Heart right ventricle (tissue), 16 donors: ENCODE results near the gene GMPR. TPM values are rescaled to one million over a fixed set of nuclear protein-coding genes. Genes with fewer than 3 reads are reported as not detected.

Source experiments
- ATAC-seq, 8 donors: fragments of 200-7000 bp; cut with Tn5 transposase; one replicate each; pipeline ENCODE4 v1.9.1; 2020; ENCODE audit warnings: mild to moderate bottlenecking in 8 of 8, moderate library complexity in 8 of 8, moderate number of reproducible peaks in 1 of 8
- DNase-seq, 2 donors: peaks; one replicate each; pipeline ENCODE4 v3.0.0-alpha.2; 2020
- H3K27ac ChIP-seq, 10 donors: fragments of 200-600 bp; sonication (generic) in 2 of 10; one replicate each; pipeline versions ENCODE4 v1.5.0 to v1.8.0; 2020 to 2022; ENCODE audit warnings: mild to moderate bottlenecking in 3 of 10
- H3K27me3 ChIP-seq, 7 donors: fragments of 200-600 bp; one replicate each; pipeline ENCODE4 v1.8.0; 2021 to 2022; ENCODE audit warnings: mild to moderate bottlenecking in 2 of 7
- H3K36me3 ChIP-seq, 9 donors: fragments of 200-600 bp; sonication (generic) in 1 of 9; one replicate each; pipeline versions ENCODE4 v1.5.0 to v1.8.0; 2020 to 2022; ENCODE audit warnings: mild to moderate bottlenecking in 2 of 9
- H3K4me1 ChIP-seq, 9 donors: fragments of 200-600 bp; sonication (generic) in 1 of 9; one replicate each; pipeline versions ENCODE4 v1.5.0 to v1.8.0; 2020 to 2022; ENCODE audit warnings: mild to moderate bottlenecking in 4 of 9
- H3K4me3 ChIP-seq, 10 donors: fragments of 200-600 bp; sonication (generic) in 2 of 10; one replicate each; pipeline versions ENCODE4 v1.5.0 to v1.8.0; 2020 to 2022; ENCODE audit warnings: mild to moderate bottlenecking in 7 of 10, moderate library complexity in 2 of 10
- H3K9me3 ChIP-seq, 11 donors: fragments of 200-600 bp in 10 of 11; sonication (generic) in 2 of 11; one replicate each; pipeline versions ENCODE4 v1.5.0 to v1.8.0; 2013 to 2022; ENCODE audit warnings: mild to moderate bottlenecking in 2 of 11, control low read depth in 1 of 11, moderate library complexity in 1 of 11
- WGBS, 2 donors: extraction: QIAGEN DNeasy Blood & Tissue Kit; methylation state at CpG; one replicate each; pipeline ENCODE4 v1.1.7; 2013; ENCODE audit warnings: inconsistent platforms in 1 of 2; 5-methylcytosine and 5-hydroxymethylcytosine counted together
- intact Hi-C, 10 donors: fragments of 100-400 bp; cut with DNase I; formaldehyde crosslinking; loops; one replicate each; pipeline versions ENCODE4 v1.11.1 to v1.14.2; 2022
- long read RNA-seq, 3 donors: library from polyadenylated mRNA; unstranded; transcript quantifications; one replicate each; pipeline ENCODE4 v2.0.0, GENCODE V29; 2020 to 2021
- polyA plus RNA-seq, 2 donors: library from polyadenylated mRNA; stranded (reverse); fragments of 200-250 nt; gene quantifications; one replicate each; pipeline ENCODE4 v1.2.3, GENCODE V29; 2013
- total RNA-seq, 10 donors: library from RNA; stranded (reverse); fragmentation: NEBNext Ultra II Directional in 3 of 10; extraction: Animal tissue kit (Norgen Biotek cat#: 25700) in 3 of 10; gene quantifications; one replicate each; pipeline versions ENCODE4 v1.2.1 to v1.2.4, GENCODE V29; 2021 to 2023
- TF ChIP-seq, protein P1 (sequence below), 9 donors: fragments of 200-600 bp; sonication (generic) in 2 of 9; IDR thresholded peaks; one replicate each; pipeline versions ENCODE4 v1.5.0 to v1.8.0; 2021 to 2022; ENCODE audit warnings: antibody characterized with exemption in 9 of 9, mild to moderate bottlenecking in 5 of 9, moderate library complexity in 1 of 9
- donor health status: Arrhythmogenic right ventricular cardiomyopathy.
- donor health status: ischemic (EF 13 %, LVEDD 7.1; RV severe dilation, severe dysfunction).
- donor health status: healthy with polysubstance abuse.
- donor health status: DM: no; HTN: yes; CAD: no.
- donor health status: DM: no; HTN: no; CAD: no.
- donor health status: ischemic (EF 25% LVEDD 6.9; RV normal size, moderate dysfunction).
- donor health status: ischemic (EF 25% LVEDD 5.7; RV mildly dilated, moderate dysfunction).
- donor health status: healthy.
- donor health status: DM: yes; HTN: yes; CAD: no.
- donor health status: Ischemic cardiomyopathy.
- donor health status: ischemic (EF 35%, LVEDD 5.7; RV mildly dilated, moderate dysfunction).
- donor health status: nonischemic (EF 11% LVEDD 7.7; RV severe dilation, severe dysfunction).
- donor health status: DM: yes; HTN: yes; CAD: no.
- donor health status: PGD.
- donor health status: ischemic (EF 29% LVEDD 5.4; RV normal size, mild dysfunction).
- donor health status: nonischemic (EF 23%, LVEDD 6.1; RV moderate dilation, normal function).

The GMPR gene
- 100 to 1,000 TPM in 4 of 10 donors, 10 to 100 TPM in 6; 74.1 to 139 (median 96.8) TPM for total RNA-seq
- 100 to 1,000 TPM; 161 to 334 TPM for polyA plus RNA-seq
- long read RNA-seq, donor 1, transcript GMPR-201 (9 exons, 1,515 nt): major isoform, 126 of 144 reads
- long read RNA-seq, donor 1, partial matches to known transcripts: 2 of 144 reads
- long read RNA-seq, donor 1, other reads (novel, unspliced or antisense): 16 of 144 reads
- long read RNA-seq, donor 2, transcript GMPR-201 (9 exons, 1,515 nt): major isoform, 146 of 173 reads
- long read RNA-seq, donor 2, partial matches to known transcripts: 7 of 173 reads
- long read RNA-seq, donor 2, other reads (novel, unspliced or antisense): 20 of 173 reads
- long read RNA-seq, donor 3, transcript GMPR-201 (9 exons, 1,515 nt): major isoform, 163 of 177 reads
- long read RNA-seq, donor 3, partial matches to known transcripts: 5 of 177 reads
- long read RNA-seq, donor 3, other reads (novel, unspliced or antisense): 8 of 177 reads

DNA sequence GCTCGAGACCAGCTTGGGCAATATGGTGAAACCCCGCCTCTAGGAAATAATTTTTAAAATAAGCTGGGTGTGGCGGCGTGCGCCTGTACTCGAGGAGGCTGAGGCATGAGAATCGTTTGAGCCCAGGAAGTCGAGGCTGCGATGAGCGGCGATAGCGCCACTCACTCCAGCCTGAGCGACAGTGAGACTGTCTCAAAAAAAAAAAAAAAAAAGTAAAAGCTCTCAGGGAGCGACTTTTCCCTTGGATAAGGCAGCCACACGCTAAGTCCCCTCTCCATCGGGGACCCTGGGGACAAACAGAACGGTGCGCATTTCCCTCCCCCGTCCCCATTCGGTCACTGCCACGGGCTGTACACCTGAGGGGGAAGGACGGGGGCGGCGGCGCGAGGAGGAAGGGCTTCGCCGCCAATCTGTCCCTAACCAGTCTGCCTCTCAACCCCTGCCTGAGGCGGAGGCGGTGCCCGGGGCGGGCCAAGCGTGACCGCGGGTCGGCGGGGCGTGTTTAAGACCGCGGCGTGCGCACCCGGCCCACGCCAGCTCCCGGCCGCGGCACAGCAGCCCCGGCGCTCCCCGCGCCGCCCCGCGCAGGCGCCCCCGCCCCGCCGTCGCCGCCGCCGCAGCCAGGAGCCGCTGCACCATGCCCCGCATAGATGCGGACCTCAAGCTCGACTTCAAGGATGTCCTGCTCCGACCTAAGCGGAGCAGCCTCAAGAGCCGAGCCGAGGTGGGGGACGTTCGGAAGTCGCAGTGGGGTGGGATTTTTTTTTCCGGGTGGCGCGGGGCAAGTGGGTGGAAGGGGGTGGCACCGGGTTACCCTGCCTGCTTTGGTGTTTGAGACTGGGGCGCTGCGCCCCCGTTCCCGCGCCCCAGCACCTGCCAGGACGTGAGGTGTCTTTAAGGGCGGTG is at the start of gene GMPR:
Gene GMPR (plus strand): TSS at position 531 of the 906 bp plus-strand sequence. CDS start 107 bp downstream, at position 638.
- peak within 1 kb of the TSS; percentile 77 to 94 (median 86) for H3K27ac ChIP-seq
- no peaks in the 10 kb centered on the region for H3K9me3 ChIP-seq
- H3K36me3 ChIP-seq: no peaks in the 10 kb centered on the region
- intact Hi-C loops: loop anchor here in 3 of 10 donors (2.0 to 10.0 kb wide), 5 partner anchors 38 to 89 kb away; no protein-coding TSS in a partner anchor
- peak; percentile 72 to 90 (median 80) for ATAC-seq
- peak within 1 kb of the TSS; percentile 46 to 87 (median 76) for H3K4me3 ChIP-seq
- TF ChIP-seq, protein P1, sequence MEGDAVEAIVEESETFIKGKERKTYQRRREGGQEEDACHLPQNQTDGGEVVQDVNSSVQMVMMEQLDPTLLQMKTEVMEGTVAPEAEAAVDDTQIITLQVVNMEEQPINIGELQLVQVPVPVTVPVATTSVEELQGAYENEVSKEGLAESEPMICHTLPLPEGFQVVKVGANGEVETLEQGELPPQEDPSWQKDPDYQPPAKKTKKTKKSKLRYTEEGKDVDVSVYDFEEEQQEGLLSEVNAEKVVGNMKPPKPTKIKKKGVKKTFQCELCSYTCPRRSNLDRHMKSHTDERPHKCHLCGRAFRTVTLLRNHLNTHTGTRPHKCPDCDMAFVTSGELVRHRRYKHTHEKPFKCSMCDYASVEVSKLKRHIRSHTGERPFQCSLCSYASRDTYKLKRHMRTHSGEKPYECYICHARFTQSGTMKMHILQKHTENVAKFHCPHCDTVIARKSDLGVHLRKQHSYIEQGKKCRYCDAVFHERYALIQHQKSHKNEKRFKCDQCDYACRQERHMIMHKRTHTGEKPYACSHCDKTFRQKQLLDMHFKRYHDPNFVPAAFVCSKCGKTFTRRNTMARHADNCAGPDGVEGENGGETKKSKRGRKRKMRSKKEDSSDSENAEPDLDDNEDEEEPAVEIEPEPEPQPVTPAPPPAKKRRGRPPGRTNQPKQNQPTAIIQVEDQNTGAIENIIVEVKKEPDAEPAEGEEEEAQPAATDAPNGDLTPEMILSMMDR (IDR thresholded peaks at IDR 0.05): peak in 3 of 9 donors; percentile 24 to 35 (median 24)
- WGBS, 2 donors: 5 to 7% methylated on average over 69 to 84 of the region's 84 CpGs
- peak; percentile 81 to 86 for DNase-seq
- H3K27me3 ChIP-seq: no peaks in the 10 kb centered on the region
- H3K4me1 ChIP-seq: peaks cover 2 to 66% (median 43%) of the 10 kb centered on the region in 9 donors

DNA sequence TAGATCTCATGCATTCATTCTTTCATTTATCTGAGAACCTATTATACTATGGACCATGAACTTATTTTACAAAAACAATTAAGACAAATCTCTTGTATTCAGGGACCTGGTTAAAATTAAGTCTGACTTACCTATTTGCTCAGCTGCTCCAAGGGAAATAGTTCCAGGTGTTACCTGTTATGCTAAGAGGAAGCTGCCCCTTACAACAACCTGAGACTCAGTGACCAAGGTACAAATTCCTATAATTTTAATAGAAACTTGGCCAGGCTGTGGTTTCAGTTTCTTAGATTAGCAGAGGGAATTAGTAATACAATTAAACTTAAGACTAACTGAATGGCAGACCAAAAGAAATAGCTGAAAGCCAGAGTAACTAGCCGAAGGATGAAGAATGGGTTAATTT is 48.2 kb upstream of the GMPR start:
- Histone ChIP-seq H3K36me3 (no peaks in the 10 kb centered on the region), H3K4me3 (no peak overlapping the region), H3K27ac (no peak overlapping the region), H3K27me3 (peaks cover 0 to 22% (median 3%) of the 10 kb centered on the region in 7 donors), H3K4me1 (peaks cover 0 to 7% (median 0%) of the 10 kb centered on the region in 9 donors), H3K9me3 (no peaks in the 10 kb centered on the region)
- DNase-seq: no peak
- TF ChIP-seq, protein P1 (IDR thresholded peaks at IDR 0.05): no peak
- intact Hi-C loops: no loop called here
- ATAC-seq: no peak
- WGBS, 2 donors: 78 to 87% methylated on average over 1 of the region's 1 CpG

DNA sequence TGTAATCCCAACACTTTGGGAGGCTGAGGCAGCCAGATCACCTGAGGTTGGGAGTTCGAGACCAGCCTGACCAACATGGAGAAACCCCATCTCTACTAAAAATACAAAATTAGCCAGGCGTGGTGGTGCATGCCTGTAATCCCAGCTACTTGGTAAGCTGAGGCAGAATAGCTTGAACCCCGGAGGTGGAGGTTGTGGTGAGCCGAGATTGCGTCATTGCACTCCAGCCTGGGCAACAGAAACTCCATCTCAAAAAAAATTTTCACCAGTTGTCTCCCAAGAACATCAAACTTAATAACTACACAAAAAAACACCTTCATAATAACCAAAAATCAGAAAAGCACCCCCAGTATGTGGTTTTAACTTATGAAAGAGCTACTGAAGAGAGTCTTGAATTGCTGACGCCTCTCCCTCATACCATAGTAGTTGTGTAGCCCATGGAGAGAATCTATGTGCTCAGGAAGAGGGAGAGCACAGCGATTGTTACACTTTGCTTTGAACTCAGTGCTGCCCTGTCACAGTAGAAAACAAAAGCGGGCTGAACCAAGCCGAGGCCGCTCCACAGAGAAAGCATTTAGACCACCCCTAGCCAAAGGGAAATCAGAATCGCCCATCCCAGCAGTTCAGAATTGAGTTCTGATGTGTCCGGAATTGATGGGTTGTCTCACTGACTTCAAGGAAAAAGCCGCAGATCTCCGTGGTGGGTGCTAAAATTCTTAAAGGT is 42.0 kb upstream of the GMPR start:
- DNase-seq: no peak
- 88 to 91% methylated on average over 14 of the region's 14 CpGs for WGBS, 2 donors
- TF ChIP-seq, protein P1 (IDR thresholded peaks at IDR 0.05): no peak
- Histone ChIP-seq H3K36me3 (no peaks in the 10 kb centered on the region), H3K9me3 (no peaks in the 10 kb centered on the region), H3K27me3 (peaks cover 0 to 29% (median 9%) of the 10 kb centered on the region in 7 donors), H3K27ac (no peak overlapping the region), H3K4me1 (peaks cover 0 to 10% (median 0%) of the 10 kb centered on the region in 9 donors), H3K4me3 (no peak overlapping the region)
- intact Hi-C loops: no loop called here
- ATAC-seq: no peak
